Testis (tissue), 2 donors: ENCODE results near the gene ZIC5.

Source experiments
- CTCF ChIP-seq, 3 experiments: fragments of 450-650 bp in 2 of 3; fragments of 200-600 bp in 1 of 3; sonication (generic) in 1 of 3; IDR thresholded peaks; one replicate each; pipeline ENCODE4 v1.5.1; 2016 to 2019; ENCODE audit warnings: antibody characterized with exemption in 3 of 3, mild to moderate bottlenecking in 2 of 3, moderate library complexity in 1 of 3
- POLR2A ChIP-seq: fragments of 450-650 bp; IDR thresholded peaks from one replicate; pipeline ENCODE4 v1.6.1; 2017; ENCODE audit warnings: antibody characterized with exemption, mild to moderate bottlenecking, moderate library complexity

DNA sequence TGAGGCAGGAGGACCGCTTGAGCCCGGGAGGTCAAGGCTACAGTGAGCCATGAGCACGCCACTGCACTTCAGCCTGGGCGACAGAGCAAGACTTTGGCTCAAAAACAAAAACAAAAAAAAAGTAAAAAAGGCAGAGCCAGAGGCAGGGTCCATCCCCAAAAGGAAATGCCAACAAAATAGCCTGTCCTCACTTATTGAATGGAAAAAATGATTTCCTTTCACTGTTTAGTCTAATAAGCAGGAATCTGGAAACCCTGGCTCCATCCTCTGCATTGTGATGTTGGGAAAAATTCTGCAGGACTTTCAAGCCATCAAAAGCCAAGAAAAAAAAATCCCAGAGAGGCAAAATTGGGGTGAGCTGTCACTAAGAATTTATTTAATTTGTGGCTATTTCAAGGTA is 23.2 kb downstream of the ZIC5 start:
- TF ChIP-seq CTCF (IDR thresholded peaks at IDR 0.05) (no peak), POLR2A (no peak)
